Measurements from ENCODE around the gene DCDC1.

Gene DCDC1

DNA sequence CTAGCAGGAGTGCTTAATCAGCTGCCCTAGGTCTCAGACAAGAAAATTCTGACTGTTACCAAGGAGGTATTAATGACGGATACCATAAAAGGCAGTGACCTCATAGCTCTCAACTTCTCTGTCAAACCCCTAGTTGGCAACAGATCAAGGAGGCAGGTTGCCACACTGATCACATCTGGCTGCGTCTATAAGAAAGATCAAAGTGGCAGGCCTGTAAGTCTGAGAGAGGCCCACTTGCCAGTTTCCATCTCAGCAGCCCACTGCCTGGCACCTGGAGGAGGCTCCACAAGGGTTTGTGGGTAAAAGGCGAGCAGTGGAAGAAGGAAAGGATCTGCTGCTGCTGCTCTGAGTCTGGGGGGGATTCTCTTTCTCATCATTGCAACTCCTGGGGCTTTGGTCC lies 543.8 kb downstream of the DCDC1 start:
- no peak for DNase-seq

GRCh38 chr11:30823119-30823518 lies 546.4 kb downstream of the DCDC1 start:
- no peak for DNase-seq

- DNase-seq, result no peak
Measured at GRCh38 chr11:30821438-30821965, 548.0 kb downstream of the DCDC1 start.

GRCh38 chr11:30818721-30819120 lies 550.8 kb downstream of the DCDC1 start:
- no peak for DNase-seq

DNA sequence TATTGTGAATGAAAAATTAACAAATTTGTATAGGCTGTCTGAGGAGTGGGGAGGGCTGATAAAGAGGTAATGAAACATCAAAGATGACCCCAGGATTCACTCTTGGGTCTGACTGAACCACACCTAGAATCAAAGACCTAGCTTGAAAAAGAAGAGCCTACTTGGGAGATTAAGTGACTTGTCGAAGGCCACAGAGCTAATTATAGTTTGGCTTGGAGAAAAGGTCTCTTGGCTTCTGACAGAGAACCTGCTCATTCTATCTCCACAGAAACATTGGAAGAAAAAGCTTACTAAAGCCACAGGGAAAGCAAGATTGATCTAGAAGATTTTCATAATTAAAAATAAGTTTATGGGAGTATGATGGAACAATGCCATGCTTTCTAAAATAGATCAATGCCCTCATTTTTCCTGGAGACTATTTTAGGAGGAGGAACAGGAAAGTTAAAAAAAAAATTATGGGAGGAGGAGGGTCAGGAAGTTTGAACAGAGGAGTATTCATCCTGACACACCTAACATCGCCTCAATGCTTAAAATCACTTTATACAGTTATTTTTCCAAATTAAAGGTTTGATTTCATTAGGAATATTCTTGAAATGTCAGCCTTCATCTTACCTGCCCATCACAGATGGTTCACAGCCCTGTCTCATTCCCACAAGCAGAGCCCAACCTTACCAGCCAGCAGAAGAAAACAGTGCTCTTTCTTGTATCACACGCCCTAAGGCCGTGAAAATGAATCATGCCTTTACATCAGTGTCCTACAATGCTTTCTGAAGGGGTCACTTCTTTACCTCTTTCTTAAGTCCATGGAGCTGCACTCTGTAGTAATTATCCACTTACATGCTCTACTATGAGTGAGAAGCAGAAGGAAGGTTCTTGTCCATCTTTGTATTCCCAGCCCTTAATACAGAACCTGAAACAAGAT lies 552.3 kb downstream of the DCDC1 start:
- no peak for DNase-seq

GRCh38 chr11:30815619-30816018 lies 553.9 kb downstream of the DCDC1 start:
- DNase-seq, result no peak

DNA sequence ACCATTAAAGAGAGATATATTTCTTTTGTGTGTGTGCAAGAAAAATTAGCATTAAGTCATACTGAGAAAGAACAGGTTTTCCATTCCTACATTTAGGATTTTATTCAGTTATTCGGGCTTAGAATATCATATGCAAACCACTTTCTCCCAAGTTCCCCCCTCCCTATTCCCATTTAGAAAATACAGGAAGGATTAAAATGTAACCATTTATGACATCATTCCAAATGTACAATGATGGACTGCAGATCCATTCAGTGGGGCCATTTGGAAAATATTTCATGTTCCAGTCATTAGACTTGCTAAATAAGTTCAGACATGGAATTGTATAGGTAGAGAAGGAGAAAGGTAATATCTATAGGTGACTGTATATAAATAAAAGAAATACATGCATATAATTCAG lies 554.8 kb downstream of the DCDC1 start:
- no peak for DNase-seq
